ENCODE measurements around the gene ALG11.
"Not testable (repeated sequence)": the region's sequence is repeated elsewhere in the genome, so short reads cannot be mapped to it uniquely, and the experiment has no call there.

ALG11 gene, protein sequence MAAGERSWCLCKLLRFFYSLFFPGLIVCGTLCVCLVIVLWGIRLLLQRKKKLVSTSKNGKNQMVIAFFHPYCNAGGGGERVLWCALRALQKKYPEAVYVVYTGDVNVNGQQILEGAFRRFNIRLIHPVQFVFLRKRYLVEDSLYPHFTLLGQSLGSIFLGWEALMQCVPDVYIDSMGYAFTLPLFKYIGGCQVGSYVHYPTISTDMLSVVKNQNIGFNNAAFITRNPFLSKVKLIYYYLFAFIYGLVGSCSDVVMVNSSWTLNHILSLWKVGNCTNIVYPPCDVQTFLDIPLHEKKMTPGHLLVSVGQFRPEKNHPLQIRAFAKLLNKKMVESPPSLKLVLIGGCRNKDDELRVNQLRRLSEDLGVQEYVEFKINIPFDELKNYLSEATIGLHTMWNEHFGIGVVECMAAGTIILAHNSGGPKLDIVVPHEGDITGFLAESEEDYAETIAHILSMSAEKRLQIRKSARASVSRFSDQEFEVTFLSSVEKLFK

DNA sequence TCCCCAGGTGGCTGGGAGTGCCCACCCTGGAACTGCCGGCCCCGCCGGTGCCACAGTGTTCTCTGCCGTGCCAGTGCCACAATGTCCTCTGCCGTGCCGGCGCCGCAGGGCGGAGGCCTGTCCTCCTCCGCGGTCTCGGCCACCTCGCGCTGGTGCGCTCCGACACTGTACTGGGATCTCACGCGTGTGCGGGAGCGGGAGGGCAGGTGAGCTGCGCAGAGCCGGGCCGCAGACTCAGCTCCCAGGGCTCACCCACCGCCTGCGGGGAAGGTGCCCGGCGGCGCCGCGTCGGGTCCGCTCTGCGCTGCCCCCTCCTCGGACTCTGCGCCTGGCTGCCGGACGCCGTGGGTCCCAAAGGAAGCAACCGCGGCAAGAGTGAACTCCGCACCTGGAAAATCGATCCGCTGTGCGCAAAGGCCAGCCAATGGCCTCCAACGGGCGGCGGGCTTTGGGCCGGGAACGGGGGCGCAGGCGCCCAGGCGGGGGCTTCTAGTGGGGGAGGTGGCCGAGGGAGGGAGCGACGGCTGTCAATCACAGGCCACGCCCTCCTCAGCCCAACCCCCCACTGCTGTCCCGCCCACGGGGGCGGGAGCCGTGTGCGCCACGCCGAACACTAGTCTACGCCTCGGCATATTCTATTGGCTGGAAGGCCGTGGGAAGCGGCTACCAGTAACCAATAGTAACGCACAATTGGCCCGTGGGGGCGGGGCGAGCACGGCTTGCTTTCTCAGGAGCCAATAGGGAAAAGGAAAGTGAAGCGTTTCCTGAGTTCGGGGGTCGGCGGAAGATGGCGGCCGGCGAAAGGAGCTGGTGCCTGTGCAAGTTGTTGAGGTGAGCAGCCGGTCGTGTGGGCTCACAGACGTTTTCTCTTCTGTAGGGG, at the start of gene ALG11:
Gene ALG11 (plus strand): TSS at position 767 of the 880 bp plus-strand sequence. CDS start 21 bp downstream, at position 788.
- peak; percentile 84 for DNase-seq (ENCODE audit: low spot score)

DNA sequence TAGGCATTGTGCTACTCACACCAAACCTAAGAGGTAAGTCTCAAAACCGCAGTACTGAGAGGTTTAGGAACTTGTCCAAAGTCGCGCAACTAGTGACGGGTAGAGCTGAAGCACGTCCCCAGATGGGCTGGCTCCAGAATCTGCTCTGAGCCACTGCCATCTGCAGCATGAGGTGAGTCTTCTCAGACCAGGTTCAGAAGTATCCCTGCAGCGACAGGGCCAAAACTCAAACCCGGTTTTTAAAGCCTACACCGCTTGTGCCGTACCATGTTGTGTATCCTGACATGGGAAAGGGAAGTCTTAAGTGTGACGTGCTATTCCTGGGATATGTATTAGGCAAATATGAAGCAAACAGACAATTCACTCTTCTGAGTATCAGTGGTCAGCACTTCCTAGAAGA, 46.0 kb upstream of the ALG11 start:
- no peak for DNase-seq (ENCODE audit: low spot score)

DNA sequence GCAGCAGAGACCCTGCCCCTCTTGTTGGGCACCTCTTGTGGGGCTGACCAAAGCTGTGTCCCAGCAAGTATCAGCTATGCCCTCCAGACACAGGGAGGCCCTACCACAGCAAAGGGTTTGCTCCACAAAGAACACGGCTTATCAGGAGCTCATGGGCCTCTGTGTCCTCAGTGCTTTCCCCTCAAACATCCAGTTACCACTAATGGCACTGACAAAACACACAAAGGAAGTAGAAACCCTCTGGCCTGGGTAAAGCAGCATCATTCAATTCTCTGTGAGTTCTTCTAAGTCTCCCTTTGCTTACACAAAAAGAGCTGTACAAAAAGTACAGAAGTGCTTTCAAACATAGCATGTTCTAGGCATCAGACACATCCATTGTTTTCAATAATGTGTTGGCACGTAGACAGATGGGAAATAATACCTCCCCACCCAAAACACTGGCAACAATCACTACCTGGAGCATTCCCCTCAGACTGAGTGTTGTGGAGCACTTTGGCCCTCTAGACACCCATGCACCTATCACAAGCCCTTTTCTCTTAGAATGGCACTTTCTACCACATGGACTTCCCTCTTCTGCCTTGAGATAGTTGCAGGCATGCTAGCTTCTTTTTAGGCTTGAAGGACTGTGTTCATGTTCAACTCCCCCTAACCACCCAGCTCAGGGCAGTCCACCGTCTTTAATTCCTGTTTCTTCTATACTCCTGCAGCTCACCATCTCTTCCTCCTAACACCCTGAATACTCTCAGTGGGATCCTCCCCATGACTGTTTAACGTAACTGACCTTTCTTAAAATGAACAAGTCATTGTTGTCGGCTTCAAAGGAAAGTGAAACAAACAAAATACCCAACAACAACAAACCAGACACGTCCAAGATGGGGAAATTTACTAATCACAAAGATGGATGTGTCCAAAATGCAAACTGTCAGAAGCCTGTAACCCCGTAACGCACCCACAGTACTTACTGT, 44.4 kb upstream of the ALG11 start:
- DNase-seq (ENCODE audit: low spot score) = no peak

DNA sequence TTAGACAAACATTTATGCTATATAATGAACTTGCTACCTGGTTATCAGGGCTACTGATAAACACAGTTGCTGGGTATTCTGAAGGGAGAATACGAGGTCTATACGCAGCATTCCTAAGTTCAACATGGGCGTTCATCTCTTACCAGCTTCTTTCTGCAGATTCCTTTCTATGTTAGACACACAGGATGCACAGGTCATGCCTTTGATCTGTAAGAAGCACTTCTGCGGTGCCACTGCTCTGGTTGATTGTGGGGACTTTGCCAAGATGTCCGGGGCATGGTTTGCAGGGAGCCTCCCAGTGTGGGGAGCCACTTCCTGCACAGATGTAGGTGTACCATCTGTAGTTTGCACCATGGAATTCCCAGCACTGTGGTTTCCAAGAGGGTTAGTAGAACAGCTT, 41.8 kb upstream of the ALG11 start:
- no peak for DNase-seq (ENCODE audit: low spot score)

DNA sequence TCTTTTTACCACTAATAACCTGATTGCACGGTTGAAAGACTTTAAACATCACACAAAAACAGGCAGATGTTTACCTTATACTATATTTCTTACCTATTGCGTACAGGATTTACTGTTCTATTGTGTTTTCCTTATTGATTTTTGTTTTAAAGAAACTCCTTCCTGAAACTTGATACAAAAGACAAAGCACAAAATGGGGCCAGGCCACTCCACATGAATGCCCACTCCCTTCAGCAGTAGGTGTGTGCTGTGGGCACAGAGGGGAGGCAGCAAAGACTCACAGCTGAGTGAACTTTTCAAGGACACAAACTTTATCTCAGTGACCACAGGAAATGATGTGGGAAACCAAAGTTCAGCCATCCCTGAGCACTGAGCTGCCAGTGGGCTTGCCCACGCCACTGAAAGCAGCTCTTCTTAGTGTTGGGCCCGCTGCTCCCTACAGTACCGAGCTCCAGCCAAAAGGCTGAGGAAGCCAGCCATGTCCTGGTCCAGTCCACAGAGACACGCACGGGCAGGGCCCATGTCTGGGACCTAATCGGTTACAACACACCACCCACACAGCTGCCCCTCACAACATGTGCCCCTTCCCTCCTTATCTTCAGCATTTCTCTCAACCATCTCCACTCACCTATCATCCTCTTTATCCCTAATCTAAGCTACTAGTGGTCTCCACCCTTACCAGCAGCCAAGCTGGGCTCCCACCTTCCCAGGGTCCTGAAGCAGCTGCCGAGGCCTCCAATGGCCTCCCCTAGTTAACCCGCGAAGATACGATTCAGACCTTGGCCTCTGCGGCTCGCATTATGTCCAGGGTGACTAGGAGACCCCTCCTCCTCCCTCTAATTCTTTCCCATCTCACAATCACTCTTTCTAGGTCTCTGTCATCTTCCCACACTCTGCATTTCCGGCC, 40.4 kb upstream of the ALG11 start:
- no peak for DNase-seq (ENCODE audit: low spot score)

DNA sequence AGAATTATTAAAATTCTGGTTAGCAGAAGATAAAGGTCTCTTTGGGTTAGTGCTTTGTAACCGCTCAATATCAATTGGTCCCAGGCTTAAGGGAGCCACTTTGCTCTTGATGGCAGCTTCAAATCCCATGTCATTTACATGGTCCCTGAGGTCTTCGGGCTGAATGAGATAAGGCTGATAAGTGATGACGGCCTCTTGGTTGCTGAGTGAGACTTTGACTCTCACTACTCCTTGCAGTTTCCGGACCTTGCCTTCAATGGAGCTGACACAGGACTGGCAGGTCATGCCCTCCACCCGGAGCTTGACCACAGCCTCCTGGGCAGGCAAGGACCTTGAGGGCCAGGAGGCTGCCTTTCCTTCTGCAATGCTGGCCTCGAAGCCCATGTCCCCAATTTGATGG, 37.7 kb upstream of the ALG11 start:
- no peak for DNase-seq (ENCODE audit: low spot score)

DNA sequence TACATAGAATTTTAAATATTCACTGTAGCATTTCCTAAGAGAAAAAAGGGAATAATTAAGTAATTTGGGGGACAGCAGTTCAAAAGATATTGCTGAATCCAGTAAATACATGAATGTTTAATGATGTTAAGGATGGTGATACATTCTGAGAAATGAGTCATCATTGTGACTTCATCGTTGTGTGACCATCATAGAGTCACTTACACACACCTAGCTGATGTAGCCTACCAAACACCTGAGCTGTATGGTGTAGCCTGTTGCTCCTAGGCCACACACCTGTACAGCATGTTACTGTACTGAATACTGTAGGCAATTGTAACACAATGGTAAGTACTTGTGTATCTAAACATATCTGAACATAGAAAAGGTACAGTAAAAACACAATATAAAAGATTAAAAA, 35.8 kb upstream of the ALG11 start:
- DNase-seq (ENCODE audit: low spot score) = no peak

DNA sequence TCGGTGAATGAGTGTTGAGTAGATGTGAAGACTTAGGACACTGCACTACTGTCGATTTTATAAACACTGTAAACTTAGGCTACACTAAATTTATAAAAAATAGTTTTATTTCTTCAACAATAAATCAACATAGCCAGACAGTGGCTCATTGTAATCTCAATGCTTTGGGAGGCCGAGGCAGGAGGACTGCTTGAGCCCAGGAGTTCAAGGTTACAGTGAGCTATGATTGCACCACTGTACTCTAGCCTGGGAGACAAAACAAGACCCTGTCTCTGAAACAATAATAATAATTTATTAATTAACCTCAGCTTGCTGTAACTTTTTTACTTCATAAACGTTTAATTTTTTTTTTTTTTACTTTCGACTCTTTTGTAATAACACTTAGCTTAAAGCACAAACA, 35.3 kb upstream of the ALG11 start:
- no peak for DNase-seq (ENCODE audit: low spot score)

DNA sequence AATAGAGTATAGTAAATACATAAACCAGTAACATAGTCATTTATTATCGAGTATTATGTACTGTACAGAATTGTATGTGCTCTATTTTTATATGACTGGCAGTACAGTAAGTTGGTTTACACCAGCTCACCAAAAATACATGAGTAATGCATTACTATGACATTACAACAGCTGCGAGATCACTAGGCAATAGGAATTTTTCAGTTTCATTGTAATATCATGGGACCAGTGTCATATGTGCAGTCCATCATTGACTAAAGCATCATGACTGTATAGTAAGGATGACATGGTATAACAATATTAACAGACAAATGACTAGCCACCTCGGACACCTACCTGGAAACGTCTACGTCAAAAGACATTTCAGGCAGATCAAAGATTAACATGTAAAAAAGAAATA, 34.6 kb upstream of the ALG11 start:
- DNase-seq (ENCODE audit: low spot score) = no peak

DNA sequence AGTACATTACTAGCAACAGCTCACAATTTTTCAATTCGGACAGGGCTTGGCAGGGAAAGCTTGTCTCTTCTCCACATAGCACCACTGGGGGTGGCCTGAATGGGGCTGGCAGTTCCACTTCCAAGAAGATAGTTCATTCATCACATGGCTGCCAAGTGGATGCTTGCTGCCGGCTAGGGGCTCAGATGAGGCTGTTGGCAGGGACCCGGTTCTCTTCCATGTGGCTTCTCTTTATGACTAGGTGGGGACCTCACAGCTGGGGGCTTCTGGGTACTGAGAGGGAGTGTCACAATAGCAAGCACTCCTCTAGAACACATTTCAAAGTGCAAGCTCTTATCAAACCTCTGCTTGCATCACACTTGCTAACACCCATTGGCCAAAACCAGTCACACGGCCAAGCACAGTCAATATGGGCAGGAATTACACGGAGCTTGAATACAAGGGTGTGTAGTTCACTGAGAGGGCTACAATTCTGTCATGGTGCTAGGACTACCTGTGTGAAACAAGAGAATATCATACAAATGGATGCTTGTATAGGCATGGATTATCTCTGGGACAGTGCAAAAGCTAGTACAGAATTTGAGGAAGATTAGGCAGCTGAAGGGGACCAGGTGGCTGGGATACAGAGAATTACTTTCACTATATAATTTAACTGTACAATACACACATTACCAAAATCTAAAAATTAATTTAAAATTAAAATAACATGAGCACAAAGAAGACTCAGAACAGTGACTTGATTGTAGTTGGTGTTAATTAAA, 33.2 kb upstream of the ALG11 start:
- DNase-seq (ENCODE audit: low spot score) = peak; percentile 54

DNA sequence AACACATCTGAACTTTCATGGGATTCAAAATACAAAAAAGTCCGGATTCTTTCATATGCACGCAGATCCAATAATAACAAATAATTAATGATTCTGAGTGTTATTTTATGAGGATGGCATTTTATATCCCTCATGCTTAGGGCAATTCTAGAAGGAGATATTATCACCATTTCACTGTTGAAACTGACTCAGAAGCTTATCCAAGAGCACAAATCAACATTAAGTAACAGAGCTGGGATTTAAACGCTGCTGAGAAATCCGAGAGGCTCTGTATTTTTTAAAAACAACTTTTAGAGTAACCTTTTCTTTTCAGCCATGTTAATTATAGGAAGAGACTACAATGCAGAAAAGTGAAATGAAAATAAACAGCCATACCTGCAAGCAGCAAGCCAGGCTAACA, 31.3 kb upstream of the ALG11 start:
- DNase-seq (ENCODE audit: low spot score) = no peak

DNA sequence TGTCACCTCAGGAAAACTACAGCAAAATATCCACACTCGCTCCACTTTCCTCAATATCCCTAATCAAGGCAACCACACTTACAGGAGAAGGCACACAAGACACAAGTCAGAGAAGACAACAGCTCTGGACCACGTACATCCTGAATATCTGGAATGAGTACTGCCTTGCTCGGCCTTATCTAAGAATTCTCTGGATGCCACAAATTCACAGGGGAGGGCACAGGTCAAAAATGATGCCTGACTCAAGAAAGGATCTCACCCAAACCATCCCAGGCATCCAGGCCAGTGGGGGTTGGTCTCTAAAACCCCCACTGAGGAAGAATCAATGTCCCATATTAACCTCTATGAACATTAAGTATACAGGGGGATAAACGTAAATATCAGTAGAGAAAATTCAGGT, 30.8 kb upstream of the ALG11 start:
- DNase-seq (ENCODE audit: low spot score) = no peak

DNA sequence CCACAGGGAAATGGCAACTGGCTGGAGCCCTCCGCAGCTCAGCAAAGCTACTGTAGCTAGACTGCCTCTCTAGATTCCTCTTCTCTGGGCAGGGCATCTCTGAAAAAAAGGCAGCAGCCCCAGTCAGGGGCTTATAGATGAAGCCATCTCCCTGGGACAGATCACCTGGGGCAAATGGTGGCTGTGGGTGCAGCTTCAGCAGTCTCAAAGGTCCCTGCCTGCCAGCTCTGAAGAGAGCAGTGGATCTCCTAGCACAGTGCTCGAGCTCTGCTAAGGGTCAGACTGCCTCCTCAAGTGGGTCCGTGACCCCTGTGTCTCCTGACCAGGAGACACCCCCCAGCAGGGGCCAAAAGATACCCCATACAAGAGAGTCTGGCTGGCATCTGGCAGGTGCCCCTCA, 28.9 kb upstream of the ALG11 start:
- DNase-seq (ENCODE audit: low spot score) = not testable (repeated sequence)

DNA sequence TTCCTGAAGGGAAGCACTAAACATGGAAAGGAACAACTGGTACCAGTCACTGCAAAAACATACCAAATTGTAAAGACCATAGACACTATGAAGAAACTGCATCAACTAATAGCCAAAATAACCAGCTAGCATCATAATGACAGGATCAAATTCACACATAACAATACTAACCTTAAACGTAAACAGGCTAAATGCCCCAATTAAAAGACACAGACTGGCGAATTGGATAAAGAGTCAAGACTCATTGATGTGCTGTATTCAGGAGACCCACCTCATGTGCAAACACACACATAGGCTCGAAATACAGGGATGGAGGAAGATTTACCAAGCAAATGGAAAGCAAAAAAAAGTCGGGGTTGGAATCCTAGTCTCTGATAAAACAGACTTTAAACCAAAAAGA, 27.3 kb upstream of the ALG11 start:
- not testable (repeated sequence) for DNase-seq (ENCODE audit: low spot score)

DNA sequence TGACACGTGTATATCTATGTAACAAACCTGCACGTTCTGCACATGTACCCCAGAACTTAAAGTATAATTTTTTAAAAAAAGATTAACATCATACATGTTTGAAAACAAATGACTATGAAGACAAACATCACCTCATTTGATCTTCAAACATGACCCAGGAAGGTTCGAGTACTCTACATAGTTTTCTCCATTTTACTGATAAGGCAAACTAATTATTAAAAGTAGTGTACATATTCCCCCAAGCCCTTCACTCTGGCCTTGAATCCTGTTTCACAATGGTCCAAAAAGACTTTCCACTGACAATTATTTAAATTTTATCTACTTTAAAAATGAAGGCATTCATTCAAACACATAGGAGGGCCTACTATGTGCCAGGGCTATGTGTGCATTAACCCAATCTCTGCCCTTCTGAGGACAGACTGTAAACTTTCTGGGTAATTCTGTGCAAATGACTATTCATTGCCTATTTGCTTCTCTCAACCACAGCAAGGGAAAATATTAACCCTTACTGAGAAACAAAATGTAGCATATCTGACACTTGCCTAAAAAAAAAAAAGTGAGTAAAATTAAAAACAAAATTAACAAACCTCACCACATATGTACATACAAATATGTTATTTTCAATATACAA, 23.1 kb upstream of the ALG11 start:
- no peak for DNase-seq (ENCODE audit: low spot score)

DNA sequence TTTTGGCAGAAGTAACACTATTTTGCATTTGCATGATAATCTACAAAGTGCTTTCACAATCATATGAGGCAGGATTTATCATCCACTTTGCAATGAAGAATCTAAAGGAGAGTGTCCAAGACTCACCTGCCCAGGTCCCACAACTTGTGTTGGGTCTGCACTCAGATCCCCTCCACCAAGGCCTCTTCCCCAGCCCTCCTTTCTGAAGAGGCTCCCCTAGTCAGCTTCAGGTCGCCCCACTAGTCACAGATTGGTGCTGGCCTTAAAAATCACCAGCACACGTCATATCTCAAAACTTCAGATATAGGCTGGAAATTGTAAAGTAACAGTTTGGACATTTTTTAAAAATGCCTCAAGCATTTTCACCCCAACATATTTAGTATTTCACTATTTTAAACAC, 18.5 kb upstream of the ALG11 start:
- DNase-seq (ENCODE audit: low spot score) = no peak

DNA sequence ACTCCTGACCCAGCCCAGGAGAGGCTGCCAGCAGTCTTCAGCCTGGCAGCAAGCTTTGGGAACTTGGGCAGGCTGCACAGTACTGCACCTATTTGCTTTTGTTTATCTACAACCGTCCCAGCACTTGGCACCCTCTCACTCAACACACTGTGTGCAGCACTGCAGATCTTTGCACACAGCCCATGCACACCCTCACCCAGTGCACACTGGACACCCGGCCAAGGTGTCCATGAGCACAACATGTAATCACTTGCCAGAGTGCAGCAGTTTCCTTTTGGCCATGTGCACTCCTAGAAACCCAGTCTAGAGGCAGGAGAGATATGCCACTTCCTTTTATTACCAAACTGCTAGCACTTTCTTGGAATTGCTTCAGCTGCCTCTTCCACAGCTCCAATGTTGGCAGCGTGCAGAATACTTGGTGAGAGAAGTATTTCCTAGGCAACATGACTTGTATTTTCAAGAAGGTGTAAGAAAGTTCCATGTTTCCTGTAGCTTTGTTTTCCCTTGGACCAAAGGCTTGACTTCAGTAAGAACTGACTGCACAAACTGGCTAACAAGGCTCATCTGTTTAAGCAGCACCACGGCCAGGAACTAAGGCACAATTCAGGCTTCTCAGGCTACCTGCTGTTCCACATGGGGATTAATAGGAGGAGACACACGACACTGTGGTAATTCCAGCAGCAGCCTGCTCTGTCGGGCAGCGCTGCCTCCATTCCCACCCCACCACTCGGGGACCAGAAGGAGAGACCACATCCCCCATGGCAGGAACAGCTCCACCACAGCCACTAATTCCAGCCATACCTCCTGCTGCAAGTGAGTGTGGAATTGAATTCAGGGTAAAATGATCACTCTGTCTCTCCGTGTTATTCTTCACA, 16.3 kb upstream of the ALG11 start:
- DNase-seq (ENCODE audit: low spot score) = no peak

DNA sequence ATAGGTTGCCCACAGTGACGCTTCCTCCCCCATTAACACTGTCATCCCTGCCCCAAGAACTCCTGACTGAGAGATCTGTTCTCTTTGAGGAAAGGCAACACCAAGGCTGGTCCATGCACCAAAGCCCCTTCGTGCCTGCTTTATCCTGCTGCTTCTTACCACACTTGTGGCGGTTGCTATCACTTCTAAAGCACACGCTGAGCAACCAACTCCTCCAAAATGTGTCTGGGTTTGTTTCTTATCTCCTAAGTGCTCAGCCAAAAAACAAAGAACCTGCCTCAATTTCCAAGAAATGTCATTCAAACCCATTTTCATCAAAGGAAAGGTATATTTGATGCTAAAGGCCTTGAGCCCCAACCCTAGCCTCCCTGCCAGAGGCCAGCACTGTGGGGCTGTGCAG, 15.6 kb upstream of the ALG11 start:
- no peak for DNase-seq (ENCODE audit: low spot score)

DNA sequence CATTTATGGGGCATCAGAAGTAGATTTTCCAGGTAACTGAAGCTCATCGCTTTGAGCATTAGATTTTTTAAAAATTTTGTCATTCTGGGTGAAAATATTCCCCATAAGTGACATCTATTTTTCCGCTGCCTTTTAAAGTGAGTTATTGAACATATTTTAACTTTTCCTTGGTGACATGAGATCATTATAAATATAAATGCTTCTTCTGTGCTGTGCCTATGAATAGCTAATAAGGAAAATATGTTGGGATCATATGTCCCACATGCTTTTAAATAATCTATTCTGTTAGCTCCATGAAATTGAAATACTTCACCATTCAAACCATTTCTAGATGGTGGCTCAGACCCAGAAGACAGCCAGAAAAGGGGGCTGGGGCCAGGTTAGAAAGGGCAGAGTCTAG, 15.0 kb upstream of the ALG11 start:
- no peak for DNase-seq (ENCODE audit: low spot score)

Data from HuH-7.5 (cell line).